HL-60 (cell line): ENCODE measurements around the gene VWA3B.

Experiments used
- CTCF ChIP-seq: IDR thresholded peaks from one replicate; pipeline ENCODE4 v1.5.1; 2011; ENCODE audit warnings: low read length, control low read depth, inconsistent platforms; ENCODE audit not compliant: insufficient read depth
- GABPA ChIP-seq: IDR thresholded peaks from 2 replicates; pipeline ENCODE4 v1.6.1; 2012; ENCODE audit warnings: low read depth
- POLR2AphosphoS5 ChIP-seq: IDR thresholded peaks from 2 replicates; pipeline ENCODE4 v1.6.1; 2012; ENCODE audit warnings: low read depth
- SPI1 ChIP-seq: IDR thresholded peaks from 2 replicates; pipeline ENCODE4 v1.6.1; 2012; ENCODE audit warnings: low read depth, mild to moderate bottlenecking, borderline replicate concordance
- TF ChIP-seq, protein P1 (sequence below): IDR thresholded peaks from 2 replicates; pipeline ENCODE4 v1.6.1; 2012; ENCODE audit warnings: low read depth; ENCODE audit not compliant: insufficient replicate concordance

GRCh38 chr2:98295275-98295674 is 208.3 kb downstream of the VWA3B start:
- TF ChIP-seq SPI1 (no peak), CTCF (no peak), POLR2AphosphoS5 (no peak), GABPA (no peak)
- TF ChIP-seq, protein P1, sequence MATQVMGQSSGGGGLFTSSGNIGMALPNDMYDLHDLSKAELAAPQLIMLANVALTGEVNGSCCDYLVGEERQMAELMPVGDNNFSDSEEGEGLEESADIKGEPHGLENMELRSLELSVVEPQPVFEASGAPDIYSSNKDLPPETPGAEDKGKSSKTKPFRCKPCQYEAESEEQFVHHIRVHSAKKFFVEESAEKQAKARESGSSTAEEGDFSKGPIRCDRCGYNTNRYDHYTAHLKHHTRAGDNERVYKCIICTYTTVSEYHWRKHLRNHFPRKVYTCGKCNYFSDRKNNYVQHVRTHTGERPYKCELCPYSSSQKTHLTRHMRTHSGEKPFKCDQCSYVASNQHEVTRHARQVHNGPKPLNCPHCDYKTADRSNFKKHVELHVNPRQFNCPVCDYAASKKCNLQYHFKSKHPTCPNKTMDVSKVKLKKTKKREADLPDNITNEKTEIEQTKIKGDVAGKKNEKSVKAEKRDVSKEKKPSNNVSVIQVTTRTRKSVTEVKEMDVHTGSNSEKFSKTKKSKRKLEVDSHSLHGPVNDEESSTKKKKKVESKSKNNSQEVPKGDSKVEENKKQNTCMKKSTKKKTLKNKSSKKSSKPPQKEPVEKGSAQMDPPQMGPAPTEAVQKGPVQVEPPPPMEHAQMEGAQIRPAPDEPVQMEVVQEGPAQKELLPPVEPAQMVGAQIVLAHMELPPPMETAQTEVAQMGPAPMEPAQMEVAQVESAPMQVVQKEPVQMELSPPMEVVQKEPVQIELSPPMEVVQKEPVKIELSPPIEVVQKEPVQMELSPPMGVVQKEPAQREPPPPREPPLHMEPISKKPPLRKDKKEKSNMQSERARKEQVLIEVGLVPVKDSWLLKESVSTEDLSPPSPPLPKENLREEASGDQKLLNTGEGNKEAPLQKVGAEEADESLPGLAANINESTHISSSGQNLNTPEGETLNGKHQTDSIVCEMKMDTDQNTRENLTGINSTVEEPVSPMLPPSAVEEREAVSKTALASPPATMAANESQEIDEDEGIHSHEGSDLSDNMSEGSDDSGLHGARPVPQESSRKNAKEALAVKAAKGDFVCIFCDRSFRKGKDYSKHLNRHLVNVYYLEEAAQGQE: no peak
